Transverse colon (tissue), 4 donors: Measurements from ENCODE around the gene PAK6.

ENCODE experiments used
- CTCF ChIP-seq, 5 experiments: fragments of 200-600 bp in 3 of 5; fragments of 450-650 bp in 2 of 5; sonication (generic) in 3 of 5; IDR thresholded peaks; 1 replicate in 2 of 5; 2 replicates in 3 of 5; pipeline ENCODE4 v1.5.1; 2016 to 2017; ENCODE audit warnings: antibody characterized with exemption in 5 of 5, inconsistent platforms in 3 of 5, mild to moderate bottlenecking in 2 of 5, moderate library complexity in 1 of 5
- EP300 ChIP-seq: sonication (generic); formaldehyde crosslinking; IDR thresholded peaks from one replicate; pipeline ENCODE4 v1.6.1; 2017; ENCODE audit warnings: antibody characterized with exemption, low read depth
- POLR2A ChIP-seq: fragments of 450-650 bp; IDR thresholded peaks from one replicate; pipeline ENCODE4 v1.6.1; 2016; ENCODE audit warnings: antibody characterized with exemption, mild to moderate bottlenecking, moderate library complexity
- POLR2AphosphoS5 ChIP-seq, 3 donors: sonication (generic); formaldehyde crosslinking; IDR thresholded peaks; one replicate each; pipeline ENCODE4 v1.6.1; 2016; ENCODE audit warnings: antibody characterized with exemption in 3 of 3

GRCh38 chr15:40264321-40265153 is 25.7 kb downstream of the PAK6 start:
- TF ChIP-seq EP300, result no peak
- no peak for TF ChIP-seq CTCF (IDR thresholded peaks at IDR 0.05)
- no peak for TF ChIP-seq POLR2A
- TF ChIP-seq POLR2AphosphoS5 (IDR thresholded peaks at IDR 0.05), result no peak
